Peyer's patch (tissue), 4 donors: ENCODE measurements around the gene ARID1B. TPM values are rescaled to one million over a fixed set of nuclear protein-coding genes. Genes with fewer than 3 reads are reported as not detected.
A peak's percentile ranks its signal among the peaks of the same experiment; 100 is the strongest.

Experiments used
- DNase-seq, 3 donors: peaks; one replicate each; pipeline ENCODE4 v3.0.0-alpha.2; 2017 to 2019
- H3K27ac ChIP-seq, 4 donors: fragments of 200-600 bp; sonication (generic); one replicate each; pipeline ENCODE4 v1.5.1; 2016 to 2019
- H3K27me3 ChIP-seq, 2 donors: fragments of 200-600 bp; sonication (generic); one replicate each; pipeline ENCODE4 v1.5.1; 2019
- H3K36me3 ChIP-seq, 3 donors: fragments of 200-600 bp; sonication (generic); one replicate each; pipeline ENCODE4 v1.5.1; 2016 to 2019
- H3K4me1 ChIP-seq, 4 donors: fragments of 200-600 bp; sonication (generic); one replicate each; pipeline ENCODE4 v1.5.1; 2016 to 2019
- H3K4me3 ChIP-seq, 4 donors: fragments of 200-600 bp; sonication (generic); 1 replicate in 3 of 4; 2 replicates in 1 of 4; pipeline ENCODE4 v1.5.1; 2016 to 2019; ENCODE audit warnings: mild to moderate bottlenecking in 1 of 4
- H3K9me3 ChIP-seq, 4 donors: fragments of 200-600 bp; sonication (generic); one replicate each; pipeline ENCODE4 v1.5.1; 2016 to 2019; ENCODE audit warnings: mild to moderate bottlenecking in 1 of 4
- POLR2A ChIP-seq, 2 donors: fragments of 450-650 bp; IDR thresholded peaks; one replicate each; pipeline ENCODE4 v1.5.1; 2017; ENCODE audit warnings: antibody characterized with exemption in 2 of 2, mild to moderate bottlenecking in 2 of 2, moderate library complexity in 2 of 2
- small RNA-seq, 2 donors: library from RNA; depleted of rRNA; stranded (forward); fragments of <200 nt; gene quantifications; one replicate each; pipeline ENCODE3, GENCODE V24; 2016
- total RNA-seq, 4 donors: library from RNA; depleted of rRNA; stranded (reverse); fragments of >200 nt; gene quantifications; one replicate each; pipeline ENCODE4 v1.1.0, GENCODE V29; 2016
- TF ChIP-seq, protein P1 (sequence below), 6 experiments: fragments of 450-650 bp in 4 of 6; fragments of 200-600 bp in 2 of 6; sonication (generic) in 1 of 6; IDR thresholded peaks; one replicate each; pipeline ENCODE4 v1.5.1; 2017 to 2019; ENCODE audit warnings: antibody characterized with exemption in 6 of 6, mild to moderate bottlenecking in 3 of 6, moderate library complexity in 1 of 6

Gene ARID1B
- total RNA-seq, 4 donors from 2014 or later, result 117 to 174 (median 149) TPM

DNA sequence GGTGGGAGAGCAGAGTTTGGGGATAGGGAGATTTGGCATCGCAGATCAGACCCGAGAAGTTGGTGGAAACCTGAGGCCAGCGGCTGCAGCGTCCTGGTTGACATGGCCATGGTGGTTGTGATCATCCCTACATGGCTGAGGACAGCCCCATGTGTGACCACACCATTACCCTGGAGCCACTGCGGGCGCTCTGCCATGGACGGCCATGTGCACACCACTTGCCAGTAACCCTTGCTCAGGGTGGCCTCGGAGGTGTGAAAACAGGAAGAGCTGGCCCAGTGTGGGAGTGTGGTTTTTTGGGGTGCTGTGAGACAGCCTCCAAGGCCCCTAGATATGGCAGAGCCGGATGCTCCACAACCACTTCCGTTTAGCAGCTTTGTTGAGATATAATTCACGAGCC, 481.7 kb downstream of the ARID1B start:
- H3K27ac ChIP-seq, result no peak overlapping the region
- no peaks in the 10 kb centered on the region for H3K27me3 ChIP-seq
- no peak overlapping the region for H3K4me3 ChIP-seq
- H3K9me3 ChIP-seq, result no peaks in the 10 kb centered on the region
- no peak for TF ChIP-seq POLR2A (IDR thresholded peaks at IDR 0.05)
- TF ChIP-seq, protein P1, sequence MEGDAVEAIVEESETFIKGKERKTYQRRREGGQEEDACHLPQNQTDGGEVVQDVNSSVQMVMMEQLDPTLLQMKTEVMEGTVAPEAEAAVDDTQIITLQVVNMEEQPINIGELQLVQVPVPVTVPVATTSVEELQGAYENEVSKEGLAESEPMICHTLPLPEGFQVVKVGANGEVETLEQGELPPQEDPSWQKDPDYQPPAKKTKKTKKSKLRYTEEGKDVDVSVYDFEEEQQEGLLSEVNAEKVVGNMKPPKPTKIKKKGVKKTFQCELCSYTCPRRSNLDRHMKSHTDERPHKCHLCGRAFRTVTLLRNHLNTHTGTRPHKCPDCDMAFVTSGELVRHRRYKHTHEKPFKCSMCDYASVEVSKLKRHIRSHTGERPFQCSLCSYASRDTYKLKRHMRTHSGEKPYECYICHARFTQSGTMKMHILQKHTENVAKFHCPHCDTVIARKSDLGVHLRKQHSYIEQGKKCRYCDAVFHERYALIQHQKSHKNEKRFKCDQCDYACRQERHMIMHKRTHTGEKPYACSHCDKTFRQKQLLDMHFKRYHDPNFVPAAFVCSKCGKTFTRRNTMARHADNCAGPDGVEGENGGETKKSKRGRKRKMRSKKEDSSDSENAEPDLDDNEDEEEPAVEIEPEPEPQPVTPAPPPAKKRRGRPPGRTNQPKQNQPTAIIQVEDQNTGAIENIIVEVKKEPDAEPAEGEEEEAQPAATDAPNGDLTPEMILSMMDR (IDR thresholded peaks at IDR 0.05), result no peak
- no peaks in the 10 kb centered on the region for H3K4me1 ChIP-seq
- H3K36me3 ChIP-seq, result no peaks in the 10 kb centered on the region
- DNase-seq, result peak in 2 of 3 donors; percentile 31 to 56

GRCh38 chr6:157259443-157259842, 482.3 kb downstream of the ARID1B start:
- H3K36me3 ChIP-seq, result no peaks in the 10 kb centered on the region
- no peak for DNase-seq
- no peaks in the 10 kb centered on the region for H3K9me3 ChIP-seq
- no peak for TF ChIP-seq POLR2A (IDR thresholded peaks at IDR 0.05)
- TF ChIP-seq, protein P1 (IDR thresholded peaks at IDR 0.05), result no peak
- H3K4me3 ChIP-seq, result no peak overlapping the region
- no peaks in the 10 kb centered on the region for H3K4me1 ChIP-seq
- no peaks in the 10 kb centered on the region for H3K27me3 ChIP-seq
- no peak overlapping the region for H3K27ac ChIP-seq

Small RNA genes within 50 kb of the gene (small RNA-seq; reads per million reads assigned to genes)
- 0 reads per million in 2 donors for gene AL355297.2
- gene MIR4466, result 0 reads per million in 2 donors
